Memory B cell (primary cell): ENCODE results near the gene CPA2.
"Not testable (repeated sequence)": the region's sequence is repeated elsewhere in the genome, so short reads cannot be mapped to it uniquely, and the experiment has no call there.

Source experiments
- ATAC-seq: fragments of 150-1000 bp; cut with Tn5 transposase; 2 replicates; pipeline ENCODE4 v1.10.0; 2021; ENCODE audit warnings: low read depth, mild to moderate bottlenecking, moderate library complexity
- DNase-seq, 2 donors: peaks; one replicate each; pipeline ENCODE4 v3.0.0; 2022; ENCODE audit warnings: low spot score in 2 of 2
- H3K27ac Mint-ChIP-seq: one replicate; pipeline ENCODE4 v1.8.0; 2022; ENCODE audit warnings: mild to moderate bottlenecking, moderate library complexity, mixed read lengths
- H3K27me3 Mint-ChIP-seq: one replicate; pipeline ENCODE4 v1.8.0; 2022; ENCODE audit warnings: mixed read lengths
- H3K36me3 Mint-ChIP-seq: one replicate; pipeline ENCODE4 v1.8.0; 2022; ENCODE audit warnings: mild to moderate bottlenecking, mixed read lengths
- H3K4me1 Mint-ChIP-seq: one replicate; pipeline ENCODE4 v1.8.0; 2022; ENCODE audit warnings: mixed read lengths
- H3K4me3 Mint-ChIP-seq: one replicate; pipeline ENCODE4 v1.8.0; 2022; ENCODE audit warnings: mild to moderate bottlenecking, moderate library complexity, mixed read lengths
- H3K9me3 Mint-ChIP-seq: one replicate; pipeline ENCODE4 v1.8.0; 2022; ENCODE audit warnings: mixed read lengths

CPA2 gene

DNA sequence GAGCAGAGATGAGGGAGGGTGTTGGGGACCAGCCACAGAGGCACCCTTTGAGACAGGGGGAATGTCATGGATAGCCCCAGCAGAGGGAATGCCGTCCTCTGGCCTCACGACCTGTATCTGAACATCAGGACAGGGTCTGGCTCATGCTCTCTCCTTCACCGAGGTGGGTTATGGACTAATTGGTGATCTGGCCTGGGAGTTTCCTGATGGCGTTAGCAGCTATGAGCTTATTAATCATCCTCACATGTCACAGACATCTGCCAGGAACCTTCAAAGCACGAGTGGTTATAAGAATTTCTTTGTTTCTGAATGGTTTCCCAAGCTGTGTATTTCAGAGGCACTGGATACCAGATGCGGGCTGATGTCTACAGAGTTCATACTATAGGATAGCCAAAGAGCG is 33.2 kb downstream of the CPA2 start:
- Mint-ChIP-seq H3K9me3 (no peaks in the 10 kb centered on the region), H3K4me3 (no peak overlapping the region)
- no peak for ATAC-seq

DNA sequence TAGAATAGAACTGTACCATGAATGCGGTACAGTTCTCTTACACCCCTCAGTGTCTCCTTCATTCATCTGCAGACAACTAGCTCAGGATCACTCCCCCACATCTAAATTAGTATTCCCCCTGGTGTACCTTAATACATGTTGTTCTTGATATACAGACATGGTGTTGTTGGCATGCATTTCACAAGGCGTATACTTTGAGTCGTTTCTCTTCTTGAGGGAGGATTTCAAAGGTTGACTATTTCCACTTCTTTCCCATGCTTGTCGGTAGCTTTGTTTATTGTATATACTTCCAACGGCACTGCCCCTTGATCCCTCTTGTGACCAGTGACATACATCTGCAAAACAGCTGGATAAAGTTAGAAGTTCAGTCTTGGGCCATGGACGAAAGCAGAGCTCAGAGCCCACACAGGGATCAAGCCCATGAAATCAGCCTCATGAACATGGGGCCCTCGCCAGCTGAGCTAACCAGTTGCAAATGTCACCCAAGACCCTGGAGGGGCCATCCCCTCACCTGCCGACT is 34.9 kb downstream of the CPA2 start:
- ATAC-seq (no peak), DNase-seq (no peak)
- Mint-ChIP-seq H3K9me3 (no peaks in the 10 kb centered on the region), H3K27me3 (peaks cover 7% of the 10 kb centered on the region), H3K4me1 (no peaks in the 10 kb centered on the region), H3K36me3 (no peaks in the 10 kb centered on the region), H3K27ac (no peak overlapping the region), H3K4me3 (no peak overlapping the region)

More for the DNA sequence above, 33.2 kb downstream of the CPA2 start:
- H3K27me3 Mint-ChIP-seq, result peaks cover 7% of the 10 kb centered on the region
- no peak overlapping the region for H3K27ac Mint-ChIP-seq
- no peaks in the 10 kb centered on the region for H3K4me1 Mint-ChIP-seq
- no peak for DNase-seq
- H3K36me3 Mint-ChIP-seq, result no peaks in the 10 kb centered on the region

DNA sequence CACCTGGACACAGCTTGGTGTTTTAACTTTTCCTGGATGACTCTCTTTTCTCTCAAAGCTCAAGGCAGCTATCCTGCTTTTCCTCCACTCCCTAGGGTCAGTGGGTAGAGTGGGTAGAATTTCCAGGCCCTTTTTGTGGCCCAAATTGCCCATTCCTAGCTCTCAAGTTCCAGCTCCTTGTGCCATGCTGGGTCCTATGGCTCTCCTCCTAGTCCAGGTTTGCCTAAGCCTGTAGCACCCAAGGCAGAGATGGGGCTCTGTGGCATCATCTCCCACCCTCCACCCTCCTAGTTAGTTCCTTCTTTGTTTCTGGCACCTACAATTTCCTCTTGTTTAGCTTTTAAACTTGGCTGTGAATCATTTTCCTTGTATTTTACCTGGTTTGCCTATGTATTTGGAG is 36.0 kb downstream of the CPA2 start:
- Mint-ChIP-seq H3K4me3 (no peak overlapping the region), H3K27ac (no peak overlapping the region), H3K27me3 (peaks cover 7% of the 10 kb centered on the region), H3K9me3 (no peaks in the 10 kb centered on the region), H3K4me1 (no peaks in the 10 kb centered on the region), H3K36me3 (no peaks in the 10 kb centered on the region)
- DNase-seq (no peak), ATAC-seq (no peak)

DNA sequence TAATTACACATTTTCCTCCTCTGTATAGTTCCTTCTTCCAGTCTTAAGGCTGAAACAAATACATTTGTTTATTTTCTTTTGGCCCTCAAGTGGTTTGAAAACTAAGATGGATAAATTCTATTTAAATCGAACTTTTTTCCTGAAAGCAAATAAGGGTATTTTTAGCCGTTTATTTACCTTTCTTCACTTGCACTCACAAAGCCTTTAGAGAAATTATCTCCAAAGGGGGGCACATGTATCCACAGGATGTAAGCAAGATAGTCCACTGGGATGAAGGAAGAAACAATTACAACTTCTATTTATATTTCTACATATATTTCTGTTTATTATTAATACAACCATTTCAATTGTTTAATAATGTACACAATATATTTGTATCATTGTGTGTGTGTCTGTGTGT is 36.5 kb downstream of the CPA2 start:
- Mint-ChIP-seq H3K36me3 (no peaks in the 10 kb centered on the region), H3K4me3 (no peak overlapping the region), H3K4me1 (no peaks in the 10 kb centered on the region), H3K9me3 (no peaks in the 10 kb centered on the region), H3K27ac (no peak overlapping the region), H3K27me3 (peaks cover 8% of the 10 kb centered on the region)
- ATAC-seq (no peak), DNase-seq (no peak)

DNA sequence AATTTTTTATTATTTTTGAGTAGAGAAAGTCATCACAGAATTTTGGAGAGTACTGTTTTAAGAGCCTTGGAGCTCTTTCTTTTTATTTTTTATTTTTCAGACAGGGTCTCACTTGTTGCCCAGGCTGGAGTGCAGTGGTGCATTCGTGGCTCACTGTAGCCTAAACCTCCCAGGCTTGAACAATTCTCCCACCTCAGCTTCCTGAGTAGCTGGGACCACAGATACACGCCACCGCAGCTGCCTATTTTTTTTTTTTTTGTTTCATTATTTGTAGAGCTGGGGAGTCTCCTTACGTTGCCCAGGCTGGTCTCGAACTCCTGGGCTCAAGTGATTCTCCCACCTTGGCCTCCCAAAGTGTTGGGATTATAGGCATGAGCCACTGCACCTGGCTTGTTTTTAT is 36.9 kb downstream of the CPA2 start:
- no peaks in the 10 kb centered on the region for H3K4me1 Mint-ChIP-seq
- no peaks in the 10 kb centered on the region for H3K9me3 Mint-ChIP-seq
- no peak for ATAC-seq
- H3K27ac Mint-ChIP-seq, result no peak overlapping the region
- H3K4me3 Mint-ChIP-seq, result no peak overlapping the region
- H3K27me3 Mint-ChIP-seq, result peaks cover 8% of the 10 kb centered on the region
- no peak for DNase-seq
- no peaks in the 10 kb centered on the region for H3K36me3 Mint-ChIP-seq

DNA sequence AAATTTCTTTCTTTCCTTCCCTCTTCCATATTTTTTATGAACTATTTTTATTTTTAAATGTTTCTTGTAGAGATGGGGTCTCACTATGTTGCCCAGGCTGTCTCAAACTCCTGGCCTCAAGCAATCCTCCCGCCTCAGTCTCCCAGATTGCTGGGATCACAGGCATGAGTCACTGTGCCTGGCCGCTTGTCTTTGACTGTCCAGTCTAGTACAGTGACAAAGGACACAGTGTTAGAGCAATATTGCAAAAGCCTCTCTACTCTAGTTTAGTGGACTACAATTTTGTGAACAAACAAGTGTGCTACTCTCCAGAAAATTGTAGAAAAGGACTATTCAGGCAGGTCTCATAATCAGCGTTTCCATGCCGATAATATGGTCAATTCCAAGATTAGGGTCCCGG is 37.3 kb downstream of the CPA2 start:
- H3K27ac Mint-ChIP-seq, result no peak overlapping the region
- H3K4me3 Mint-ChIP-seq, result no peak overlapping the region
- H3K4me1 Mint-ChIP-seq, result no peaks in the 10 kb centered on the region
- DNase-seq (no peak), ATAC-seq (no peak)
- no peaks in the 10 kb centered on the region for H3K36me3 Mint-ChIP-seq
- H3K9me3 Mint-ChIP-seq, result no peaks in the 10 kb centered on the region
- H3K27me3 Mint-ChIP-seq, result peaks cover 8% of the 10 kb centered on the region

DNA sequence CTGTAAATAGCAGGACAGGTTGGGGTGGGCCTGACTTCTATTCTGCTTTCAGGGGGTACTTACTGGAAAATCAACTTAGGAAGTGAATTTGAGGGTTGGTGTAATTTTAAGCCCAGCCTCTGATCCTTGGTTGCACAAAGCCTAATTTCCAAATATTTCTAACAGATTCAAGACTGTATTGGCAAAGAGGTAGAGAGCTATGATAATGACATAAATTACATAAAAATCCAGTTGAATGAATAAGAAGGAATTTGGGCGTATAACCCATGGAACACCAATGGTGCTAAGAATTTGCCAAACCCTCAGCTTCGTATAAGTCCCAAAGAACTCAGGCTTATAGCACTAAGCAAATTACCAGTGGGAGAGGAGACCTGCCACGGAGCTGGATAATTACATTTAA is 38.2 kb downstream of the CPA2 start:
- H3K27ac Mint-ChIP-seq, result no peak overlapping the region
- H3K4me1 Mint-ChIP-seq, result no peaks in the 10 kb centered on the region
- H3K4me3 Mint-ChIP-seq, result no peak overlapping the region
- no peaks in the 10 kb centered on the region for H3K9me3 Mint-ChIP-seq
- ATAC-seq (no peak), DNase-seq (no peak)
- H3K27me3 Mint-ChIP-seq, result peaks cover 8% of the 10 kb centered on the region
- no peaks in the 10 kb centered on the region for H3K36me3 Mint-ChIP-seq

DNA sequence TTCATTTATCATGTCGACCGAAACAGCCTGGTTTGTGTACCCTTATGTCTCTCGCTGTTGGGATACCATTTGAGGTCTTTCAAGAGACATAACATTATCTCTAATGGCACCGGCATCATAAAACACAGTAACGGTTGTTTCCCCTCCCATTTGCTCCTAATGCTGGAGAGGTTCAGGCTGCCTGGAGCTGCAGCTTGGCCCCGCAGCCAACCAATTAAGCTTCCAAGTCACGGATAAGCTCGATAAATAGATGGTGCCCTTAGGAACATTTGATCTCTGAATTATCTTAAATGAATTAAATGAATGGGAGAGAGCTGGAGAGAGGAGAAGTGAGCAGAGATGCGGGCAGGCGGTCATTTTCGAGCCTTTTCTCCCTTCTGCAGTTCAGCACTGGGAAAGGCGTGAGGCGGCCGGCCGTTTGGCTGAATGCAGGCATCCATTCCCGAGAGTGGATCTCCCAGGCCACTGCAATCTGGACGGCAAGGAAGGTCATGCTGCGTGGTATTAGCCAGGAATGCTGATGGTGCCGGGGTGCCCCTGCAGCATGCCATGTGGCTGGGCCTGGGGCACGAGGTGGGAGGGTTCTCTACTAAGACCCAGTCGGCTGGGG is 38.9 kb downstream of the CPA2 start:
- no peak for ATAC-seq
- no peaks in the 10 kb centered on the region for H3K9me3 Mint-ChIP-seq

DNA sequence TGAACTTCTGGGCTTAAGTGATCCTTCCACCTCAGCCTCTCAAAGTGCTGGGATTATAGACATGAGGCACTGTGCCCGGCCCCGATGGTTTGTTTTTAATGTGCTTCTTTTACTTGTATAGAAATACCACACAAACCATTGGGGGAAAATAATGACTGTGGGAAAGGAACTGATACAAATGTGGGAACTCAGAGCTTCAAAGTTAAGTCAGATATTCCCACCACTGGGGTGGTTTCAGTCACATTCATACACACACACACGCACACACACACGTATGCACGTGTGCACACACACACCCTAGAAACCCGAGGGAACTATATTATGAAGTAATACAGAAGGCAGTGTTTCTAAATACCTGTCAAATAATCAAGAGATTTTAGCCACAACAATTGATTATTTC is 43.3 kb downstream of the CPA2 start:
- Mint-ChIP-seq H3K36me3 (no peaks in the 10 kb centered on the region), H3K4me1 (no peaks in the 10 kb centered on the region), H3K4me3 (no peak overlapping the region), H3K27me3 (peaks cover 6% of the 10 kb centered on the region), H3K9me3 (no peaks in the 10 kb centered on the region), H3K27ac (no peak overlapping the region)
- no peak for DNase-seq
- ATAC-seq, result no peak

More for the DNA sequence above, 38.9 kb downstream of the CPA2 start:
- H3K4me3 Mint-ChIP-seq, result no peak overlapping the region
- no peak for DNase-seq
- H3K27me3 Mint-ChIP-seq, result peaks cover 6% of the 10 kb centered on the region
- H3K4me1 Mint-ChIP-seq, result no peaks in the 10 kb centered on the region
- H3K27ac Mint-ChIP-seq, result no peak overlapping the region
- no peaks in the 10 kb centered on the region for H3K36me3 Mint-ChIP-seq

DNA sequence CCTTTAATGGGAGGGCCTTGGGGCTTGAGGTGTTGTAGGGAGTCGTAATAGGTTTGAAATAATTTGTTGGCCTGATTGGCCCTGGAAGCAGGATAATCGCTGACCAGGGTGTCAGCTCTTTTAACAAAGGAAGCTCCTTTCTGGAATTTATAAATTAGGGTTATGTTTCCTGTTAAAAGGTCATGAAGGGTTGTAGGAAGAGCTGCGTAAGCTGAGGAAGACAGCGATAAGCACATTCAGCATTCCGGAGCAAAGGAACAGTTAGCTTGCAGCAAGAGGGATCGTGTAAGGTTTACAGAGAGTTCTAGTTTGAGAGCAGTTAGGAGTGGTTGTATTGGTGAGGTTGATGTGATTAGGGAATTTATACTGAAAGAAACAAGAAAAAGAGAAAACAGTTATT is 47.6 kb downstream of the CPA2 start:
- DNase-seq, result no peak
- Mint-ChIP-seq H3K4me1 (no peaks in the 10 kb centered on the region), H3K4me3 (no peak overlapping the region), H3K36me3 (no peaks in the 10 kb centered on the region), H3K9me3 (no peaks in the 10 kb centered on the region), H3K27me3 (peaks cover 9% of the 10 kb centered on the region), H3K27ac (no peak overlapping the region)
- no peak for ATAC-seq

DNA sequence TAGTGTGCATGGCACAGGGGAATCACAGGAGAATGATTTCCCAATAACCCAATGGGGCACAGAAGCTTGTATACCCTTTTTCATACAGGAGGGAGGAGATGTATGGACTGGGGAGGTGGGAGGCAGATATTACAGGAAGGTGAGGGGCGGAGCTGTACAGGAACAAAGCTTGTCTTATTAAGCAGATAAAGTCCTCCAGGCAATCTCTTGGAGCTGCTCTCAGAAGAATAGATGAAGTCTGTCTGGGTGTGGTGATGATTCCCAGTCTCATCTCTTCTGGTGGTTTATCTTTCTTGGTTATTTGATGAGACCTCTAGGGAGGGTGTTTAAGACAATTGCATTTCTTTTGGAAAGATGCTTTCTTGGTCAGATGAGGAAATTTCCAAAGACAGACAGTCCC is 52.9 kb downstream of the CPA2 start:
- Mint-ChIP-seq H3K27me3 (peaks cover 5% of the 10 kb centered on the region), H3K36me3 (no peaks in the 10 kb centered on the region), H3K9me3 (no peaks in the 10 kb centered on the region), H3K27ac (no peak overlapping the region), H3K4me1 (no peaks in the 10 kb centered on the region), H3K4me3 (no peak overlapping the region)
- no peak for DNase-seq
- ATAC-seq, result no peak

DNA sequence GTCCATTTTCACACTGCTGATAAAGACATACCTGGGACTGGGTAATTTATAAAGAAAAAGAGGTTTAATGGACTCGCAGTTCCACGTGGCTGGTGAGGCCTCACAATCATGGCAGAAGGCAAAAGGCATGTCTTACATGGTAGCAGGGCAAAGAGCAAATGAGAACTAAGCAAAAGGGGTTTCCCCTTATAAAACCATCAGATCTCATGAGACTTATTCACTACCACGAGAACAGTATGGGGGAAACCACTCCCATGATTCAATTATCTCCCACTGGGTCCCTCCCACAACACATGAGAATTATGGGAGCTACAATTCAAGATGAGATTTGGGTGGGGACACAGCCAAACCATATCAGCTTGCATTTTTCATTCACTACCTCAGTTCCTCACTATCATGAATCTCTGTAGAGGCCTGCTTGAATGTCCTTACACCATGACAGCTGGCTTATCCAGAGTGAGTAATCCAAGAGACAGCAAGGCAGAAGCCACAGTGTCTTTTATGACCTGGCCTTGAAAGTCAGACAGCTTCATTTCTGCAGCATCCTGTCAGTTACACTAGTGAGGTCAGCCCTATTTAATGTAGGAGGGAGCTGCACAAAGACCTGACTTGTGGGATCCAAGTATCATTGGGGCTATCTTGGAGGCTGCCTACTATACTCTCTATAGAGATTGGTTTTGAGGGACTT is 55.0 kb downstream of the CPA2 start:
- not testable (repeated sequence) for H3K9me3 Mint-ChIP-seq, H3K4me3 Mint-ChIP-seq, DNase-seq, ATAC-seq, H3K27me3 Mint-ChIP-seq, H3K36me3 Mint-ChIP-seq, H3K27ac Mint-ChIP-seq, H3K4me1 Mint-ChIP-seq

DNA sequence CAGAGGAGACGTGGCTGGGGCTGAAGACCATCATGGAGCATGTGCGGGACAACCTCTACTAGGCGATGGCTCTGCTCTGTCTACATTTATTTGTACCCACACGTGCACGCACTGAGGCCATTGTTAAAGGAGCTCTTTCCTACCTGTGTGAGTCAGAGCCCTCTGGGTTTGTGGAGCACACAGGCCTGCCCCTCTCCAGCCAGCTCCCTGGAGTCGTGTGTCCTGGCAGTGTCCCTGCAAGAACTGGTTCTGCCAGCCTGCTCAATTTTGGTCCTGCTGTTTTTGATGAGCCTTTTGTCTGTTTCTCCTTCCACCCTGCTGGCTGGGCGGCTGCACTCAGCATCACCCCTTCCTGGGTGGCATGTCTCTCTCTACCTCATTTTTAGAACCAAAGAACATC is 56.0 kb downstream of the CPA2 start:
- H3K4me1 Mint-ChIP-seq, result no peaks in the 10 kb centered on the region
- DNase-seq, result no peak
- H3K36me3 Mint-ChIP-seq, result no peaks in the 10 kb centered on the region
- H3K9me3 Mint-ChIP-seq, result no peaks in the 10 kb centered on the region
- peaks cover 1% of the 10 kb centered on the region for H3K27me3 Mint-ChIP-seq
- no peak for ATAC-seq
- H3K27ac Mint-ChIP-seq, result no peak overlapping the region
- no peak overlapping the region for H3K4me3 Mint-ChIP-seq

DNA sequence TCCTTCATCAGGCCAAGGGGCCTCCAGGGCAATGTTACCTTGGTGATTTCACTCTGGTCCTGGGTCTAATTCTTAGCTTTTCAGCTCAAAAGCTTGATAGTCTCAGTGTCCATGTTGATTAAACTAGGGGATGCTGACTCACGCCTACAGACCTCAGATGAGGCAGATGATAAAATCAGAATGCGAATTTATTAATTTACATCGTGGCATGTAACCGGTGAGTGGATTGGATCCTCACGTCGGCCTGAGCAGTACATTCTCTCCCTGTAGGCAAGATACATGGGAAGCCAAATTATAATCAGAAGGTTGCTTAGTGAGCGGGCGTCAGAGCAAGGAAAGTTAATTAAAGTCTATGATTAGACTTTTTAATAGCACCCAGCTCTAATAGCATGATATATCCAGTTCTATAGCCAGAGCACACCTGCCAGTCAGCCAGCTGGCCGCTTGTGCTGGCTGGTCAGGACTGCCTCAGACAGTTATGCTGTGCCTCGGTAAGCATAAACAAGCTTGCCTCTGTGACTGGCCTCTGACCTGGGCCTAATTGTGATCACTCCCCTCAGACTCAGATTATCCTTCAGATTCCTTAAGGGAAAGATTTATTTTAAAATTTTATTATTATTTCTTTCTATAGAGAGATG is 57.8 kb downstream of the CPA2 start:
- no peak overlapping the region for H3K4me3 Mint-ChIP-seq
- ATAC-seq, result no peak
- H3K4me1 Mint-ChIP-seq, result no peaks in the 10 kb centered on the region
- H3K36me3 Mint-ChIP-seq, result no peaks in the 10 kb centered on the region
- H3K9me3 Mint-ChIP-seq, result no peaks in the 10 kb centered on the region
- DNase-seq, result no peak
- no peaks in the 10 kb centered on the region for H3K27me3 Mint-ChIP-seq
- H3K27ac Mint-ChIP-seq, result no peak overlapping the region
